ENCODE results near the gene CACNA1B.

Gene CACNA1B

GRCh38 chr9:137965177-137965795 is 87.7 kb downstream of the CACNA1B start:
- DNase-seq (ENCODE audit: low read depth in 2 of 2) = no peak

DNA sequence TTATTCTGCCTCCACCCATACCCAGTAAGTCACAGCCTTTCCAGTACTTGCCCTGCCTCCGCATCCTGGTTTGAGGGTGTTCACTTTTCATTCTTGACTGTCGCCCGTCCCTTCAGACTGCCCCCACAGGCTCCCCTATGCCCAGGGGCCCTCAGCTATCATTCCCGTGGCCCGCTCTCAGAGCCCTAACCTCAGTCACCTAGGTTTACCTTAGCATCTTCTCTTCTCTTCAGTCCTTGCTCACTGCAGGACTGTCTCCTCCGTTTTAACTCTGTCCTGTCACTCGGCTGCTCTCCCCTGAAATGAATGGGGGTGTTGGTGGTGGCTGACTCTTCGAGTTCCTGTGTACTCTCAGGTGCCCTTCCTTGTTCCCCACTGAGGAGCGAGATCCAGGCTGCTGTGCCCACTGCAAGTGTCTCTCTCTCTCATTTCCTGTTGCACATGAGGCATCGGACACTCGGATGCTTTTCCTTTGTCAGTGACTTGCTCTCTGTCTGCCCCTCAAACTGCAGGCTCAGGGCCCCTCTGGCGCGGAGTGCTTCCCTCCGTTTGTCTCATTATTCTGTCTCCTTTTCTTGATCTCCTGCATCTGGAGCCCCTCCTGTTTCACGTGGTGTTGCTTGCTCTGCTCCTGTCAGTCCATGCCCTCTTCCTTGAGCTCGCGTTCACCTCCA is 89.8 kb downstream of the CACNA1B start:
- DNase-seq (ENCODE audit: low read depth in 2 of 2) = no peak

- no peak for DNase-seq (ENCODE audit: low read depth in 2 of 2)
Observed at GRCh38 chr9:137968235-137968634, 90.7 kb downstream of the CACNA1B start.

- DNase-seq (ENCODE audit: low read depth in 2 of 2) = no peak
Observed at GRCh38 chr9:137969008-137969407, 91.4 kb downstream of the CACNA1B start.

GRCh38 chr9:137969685-137970084 is 92.1 kb downstream of the CACNA1B start:
- DNase-seq (ENCODE audit: low read depth in 2 of 2) = no peak

GRCh38 chr9:137970098-137970497 is 92.5 kb downstream of the CACNA1B start:
- no peak for DNase-seq (ENCODE audit: low read depth in 2 of 2)

- no peak for DNase-seq (ENCODE audit: low read depth in 2 of 2)
Observed at GRCh38 chr9:137970686-137971476, 93.3 kb downstream of the CACNA1B start.

GRCh38 chr9:137971477-137972138 is 94.0 kb downstream of the CACNA1B start:
- DNase-seq (ENCODE audit: low read depth in 2 of 2) = no peak

DNA sequence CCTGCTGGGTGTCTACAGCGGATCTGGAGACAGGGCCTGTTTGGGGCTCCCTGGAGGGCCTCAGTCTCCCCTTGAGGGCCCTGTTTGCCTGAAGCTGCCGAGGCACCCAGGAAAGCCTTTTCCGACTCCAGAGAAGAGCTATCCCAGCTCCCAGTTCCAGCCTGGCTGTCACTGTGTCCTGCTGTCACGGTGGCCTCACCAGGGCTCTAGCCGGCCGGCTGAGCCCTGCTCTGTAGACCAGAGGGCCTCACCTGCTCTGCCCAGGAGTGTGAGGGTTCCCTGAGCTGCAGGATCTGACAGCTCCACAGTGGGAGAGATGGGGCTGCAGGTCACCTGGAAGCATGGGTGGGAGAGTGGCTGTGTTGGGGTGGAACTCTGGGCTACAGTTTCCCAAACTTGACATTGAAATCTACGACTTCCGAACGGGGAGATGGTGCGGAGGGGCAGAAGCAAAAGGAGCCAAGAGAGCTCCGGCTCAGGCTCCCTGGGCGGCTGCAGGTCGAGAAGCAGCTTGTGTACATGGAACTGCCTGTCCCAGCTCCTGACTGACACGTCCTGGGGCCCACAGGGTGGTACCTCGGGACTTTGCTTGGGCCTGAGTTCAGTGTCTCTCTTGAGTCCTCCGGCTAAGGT is 94.9 kb downstream of the CACNA1B start:
- DNase-seq (ENCODE audit: low read depth in 2 of 2) = no peak

DNA sequence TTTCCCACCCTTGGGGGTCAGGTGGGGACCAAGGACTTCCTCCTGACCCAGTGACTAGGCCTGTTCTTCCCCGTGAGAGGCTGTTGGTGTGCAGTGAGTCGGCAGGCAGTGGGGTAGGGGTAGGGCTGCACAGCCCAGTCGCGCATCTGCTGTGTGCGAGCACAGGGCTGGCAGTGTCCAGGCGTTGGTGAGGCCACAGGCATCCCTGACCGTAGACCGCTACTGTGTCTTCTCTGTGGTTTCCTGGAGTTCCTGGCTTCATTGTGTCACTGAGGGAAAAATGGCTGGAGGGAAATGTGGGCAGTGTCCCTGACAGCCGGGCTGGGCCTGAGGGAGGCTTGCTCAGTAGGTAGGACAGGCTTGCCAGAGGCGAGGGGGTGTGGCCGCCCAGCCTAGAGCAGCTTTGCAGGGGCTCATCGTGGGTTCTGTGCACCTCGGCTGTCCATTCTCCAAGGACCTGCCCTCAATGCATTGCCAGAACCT is 95.4 kb downstream of the CACNA1B start:
- no peak for DNase-seq (ENCODE audit: low read depth in 2 of 2)

- no peak for DNase-seq (ENCODE audit: low read depth in 2 of 2)
Observed at GRCh38 chr9:137973829-137974416, 96.3 kb downstream of the CACNA1B start.

- DNase-seq (ENCODE audit: low read depth in 2 of 2) = no peak
Observed at GRCh38 chr9:137974746-137975526, 97.4 kb downstream of the CACNA1B start.

DNA sequence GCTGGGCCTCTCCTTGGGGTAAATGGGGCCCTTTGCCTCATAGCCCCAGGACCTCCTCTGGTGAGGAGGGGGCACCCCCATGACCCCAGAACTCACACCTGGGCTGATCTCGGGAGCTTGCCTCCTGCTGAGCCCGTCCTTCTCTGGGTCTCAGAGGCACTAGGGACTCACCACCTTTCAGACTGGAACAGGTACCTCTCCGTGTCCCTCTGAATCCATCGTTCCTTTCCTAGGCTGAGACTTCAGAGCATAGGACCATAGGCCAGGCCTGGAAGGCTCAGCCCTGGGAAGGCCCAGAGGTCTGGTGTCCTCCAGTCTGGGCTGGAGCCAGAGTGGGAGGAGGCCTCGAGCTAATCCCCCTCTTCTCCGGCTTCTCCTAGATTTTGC is 97.9 kb downstream of the CACNA1B start:
- no peak for DNase-seq (ENCODE audit: low read depth in 2 of 2)

GRCh38 chr9:137975936-137976565 is 98.5 kb downstream of the CACNA1B start:
- no peak for DNase-seq (ENCODE audit: low read depth in 2 of 2)

- no peak for DNase-seq (ENCODE audit: low read depth in 2 of 2)
Observed at GRCh38 chr9:137977571-137978261, 100.1 kb downstream of the CACNA1B start.

DNA sequence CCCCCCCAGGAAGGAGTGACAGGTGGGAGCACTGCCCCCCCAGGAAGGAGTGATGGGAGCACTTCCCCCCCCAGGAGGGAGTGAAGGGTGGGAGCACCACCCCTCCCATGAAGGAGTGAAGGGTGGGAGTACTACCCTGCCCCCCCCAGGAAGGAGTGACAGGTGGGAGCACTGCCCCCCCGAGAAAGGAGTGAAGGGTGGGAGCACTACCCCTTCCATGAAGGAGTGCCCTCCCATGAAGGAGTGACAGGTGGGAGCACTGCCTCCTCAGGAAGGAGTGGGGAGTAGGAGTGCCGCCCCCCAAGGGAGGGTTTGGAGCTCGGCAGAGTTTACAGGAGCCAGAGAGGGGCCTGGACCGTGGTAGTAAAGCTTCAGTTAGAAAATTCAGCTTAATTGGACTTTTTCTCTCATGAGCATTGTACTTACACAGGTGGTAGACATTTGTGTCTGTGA is 100.7 kb downstream of the CACNA1B start:
- no peak for DNase-seq (ENCODE audit: low read depth in 2 of 2)

- no peak for DNase-seq (ENCODE audit: low read depth in 2 of 2)
Observed at GRCh38 chr9:137982200-137982599, 104.6 kb downstream of the CACNA1B start.

DNA sequence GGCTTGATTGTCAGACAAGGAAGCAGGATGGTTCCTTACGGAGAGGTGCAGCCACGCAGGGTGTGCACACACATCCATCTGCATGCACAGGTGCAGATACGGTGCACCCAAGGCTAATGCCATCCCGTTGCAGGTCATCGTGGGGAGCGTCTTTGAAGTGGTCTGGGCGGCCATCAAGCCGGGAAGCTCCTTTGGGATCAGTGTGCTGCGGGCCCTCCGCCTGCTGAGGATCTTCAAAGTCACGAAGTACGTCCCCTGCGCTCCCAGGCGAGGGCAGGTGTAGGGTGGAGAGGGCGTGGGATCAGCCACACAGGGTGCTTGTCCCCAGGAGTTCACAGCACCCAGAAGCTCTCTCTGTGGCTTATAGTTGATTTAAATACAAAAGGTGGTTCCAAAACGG is 106.4 kb downstream of the CACNA1B start:
- no peak for DNase-seq (ENCODE audit: low read depth in 2 of 2)

DNA sequence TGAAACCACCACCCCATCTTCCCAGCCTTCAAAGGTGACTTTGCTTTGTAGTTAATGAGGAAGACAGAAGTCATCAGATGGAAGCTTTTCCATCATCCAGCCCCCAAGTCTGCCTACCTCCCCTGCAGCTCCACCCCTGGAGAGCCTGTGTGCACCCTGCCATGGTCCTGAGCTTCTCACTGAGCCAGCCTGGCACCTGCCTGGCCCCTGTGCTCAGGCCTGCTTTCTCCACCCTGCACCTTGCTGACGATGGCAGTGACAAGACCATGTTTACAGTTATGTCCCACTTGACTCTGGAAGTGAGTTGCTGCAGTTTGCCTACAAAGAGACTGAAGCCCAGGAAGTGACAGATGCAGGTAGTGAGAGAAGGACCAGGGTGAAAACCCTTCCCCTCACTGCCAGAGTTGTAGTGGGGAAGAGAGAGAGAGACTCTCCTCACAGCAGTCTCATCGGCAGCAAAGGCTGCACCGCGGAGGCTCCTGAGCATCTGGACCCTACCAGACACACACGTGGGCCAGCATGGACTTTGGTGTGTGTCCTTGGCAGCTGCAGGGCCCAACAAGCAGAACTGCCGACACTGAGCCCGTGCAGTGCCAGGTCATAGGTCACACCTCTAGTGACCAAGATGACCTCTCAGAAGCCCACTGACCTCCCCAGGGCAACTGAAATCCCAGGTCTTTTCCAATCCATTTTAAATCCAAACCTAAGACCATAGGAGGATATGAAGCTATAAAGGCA is 107.1 kb downstream of the CACNA1B start:
- no peak for DNase-seq (ENCODE audit: low read depth in 2 of 2)

Measured in stimulated activated CD4-positive, alpha-beta T cell treated with anti-CD3 and anti-CD28 coated beads, Interleukin-1b, Interleukin-23, amount 100 ng/mL, for 4 hours (primary cell).